Panc1 (cell line): Measurements from ENCODE around the gene MYH10.

Experiments
- CTCF ChIP-seq: fragments of 450-650 bp; IDR thresholded peaks from 2 replicates; pipeline ENCODE4 v1.5.1; 2017; ENCODE audit warnings: mild to moderate bottlenecking
- POLR2AphosphoS5 ChIP-seq: IDR thresholded peaks from 2 replicates; pipeline ENCODE4 v1.6.1; 2012; ENCODE audit warnings: mild to moderate bottlenecking, low read depth, low read length, moderate library complexity
- REST ChIP-seq, 2 experiments: IDR thresholded peaks; 2 replicates each; pipeline ENCODE4 v1.6.1; 2011 to 2012; ENCODE audit warnings: low read depth in 2 of 2, control low read depth in 1 of 2, low read length in 1 of 2, mild to moderate bottlenecking in 1 of 2, moderate library complexity in 1 of 2; ENCODE audit not compliant: insufficient read depth in 1 of 2
- SIN3A ChIP-seq: IDR thresholded peaks from 2 replicates; pipeline ENCODE4 v1.6.1; 2012; ENCODE audit warnings: low read depth, mild to moderate bottlenecking, low read length, moderate library complexity, borderline replicate concordance; ENCODE audit not compliant: insufficient read depth

- TF ChIP-seq CTCF (no peak), SIN3A (no peak), REST (IDR thresholded peaks at IDR 0.05; ENCODE audit: insufficient read depth in 1 of 2, low read depth in 2 of 2, low read length in 1 of 2) (no peak), POLR2AphosphoS5 (no peak)
Measured at GRCh38 chr17:8502126-8502525, 128.4 kb downstream of the MYH10 start.
